ENCODE data around the gene RARS2. TPM values are rescaled to one million over a fixed set of nuclear protein-coding genes. Genes with fewer than 3 reads are reported as not detected.
"Not testable (repeated sequence)": the region's sequence is repeated elsewhere in the genome, so short reads cannot be mapped to it uniquely, and the experiment has no call there.

The RARS2 gene
- polyA plus RNA-seq, 1 experiment: 12.4 TPM

DNA sequence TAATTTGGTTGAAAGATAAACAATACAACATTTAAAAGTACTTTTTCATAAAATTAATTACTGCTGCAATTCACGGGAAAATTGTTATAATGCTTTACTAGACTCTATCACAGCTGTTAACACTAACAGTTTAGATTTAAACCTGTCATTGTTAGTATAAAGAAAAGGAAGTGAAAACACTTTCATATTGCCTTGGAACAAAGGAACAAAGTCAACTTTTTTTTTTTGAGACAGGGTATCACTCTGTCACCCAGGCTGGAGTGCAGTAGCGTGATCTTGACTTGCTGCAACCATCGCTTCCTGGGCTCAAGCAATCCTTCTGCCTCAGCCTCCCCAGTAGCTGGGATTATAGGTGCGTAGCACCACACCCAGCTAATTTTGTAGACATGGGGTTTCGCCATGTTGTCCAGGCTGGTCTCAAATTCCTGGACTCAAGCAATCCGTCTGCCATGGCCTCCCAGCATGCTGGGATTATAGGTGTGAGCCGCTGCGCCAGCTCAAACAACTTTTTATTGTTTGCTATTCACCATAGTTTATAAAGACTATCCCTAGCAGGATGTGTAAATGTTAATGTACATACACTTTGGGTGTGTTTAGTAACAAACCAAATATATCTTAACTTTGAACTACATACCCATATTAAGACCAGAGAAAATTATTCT lies 94.9 kb downstream of the RARS2 start:
- DNase-seq (ENCODE audit: low read depth): no peak
- POLR2A ChIA-PET: no interaction called here
- Histone ChIP-seq H3K36me3 (ENCODE audit: control insufficient read depth, insufficient read depth, low read length) (no peaks in the 10 kb centered on the region), H3K27me3 (ENCODE audit: control insufficient read depth, insufficient read depth, low read length) (no peaks in the 10 kb centered on the region), H3K4me3 (ENCODE audit: low read depth, low read length) (no peak overlapping the region)
- TF ChIP-seq, protein P1, sequence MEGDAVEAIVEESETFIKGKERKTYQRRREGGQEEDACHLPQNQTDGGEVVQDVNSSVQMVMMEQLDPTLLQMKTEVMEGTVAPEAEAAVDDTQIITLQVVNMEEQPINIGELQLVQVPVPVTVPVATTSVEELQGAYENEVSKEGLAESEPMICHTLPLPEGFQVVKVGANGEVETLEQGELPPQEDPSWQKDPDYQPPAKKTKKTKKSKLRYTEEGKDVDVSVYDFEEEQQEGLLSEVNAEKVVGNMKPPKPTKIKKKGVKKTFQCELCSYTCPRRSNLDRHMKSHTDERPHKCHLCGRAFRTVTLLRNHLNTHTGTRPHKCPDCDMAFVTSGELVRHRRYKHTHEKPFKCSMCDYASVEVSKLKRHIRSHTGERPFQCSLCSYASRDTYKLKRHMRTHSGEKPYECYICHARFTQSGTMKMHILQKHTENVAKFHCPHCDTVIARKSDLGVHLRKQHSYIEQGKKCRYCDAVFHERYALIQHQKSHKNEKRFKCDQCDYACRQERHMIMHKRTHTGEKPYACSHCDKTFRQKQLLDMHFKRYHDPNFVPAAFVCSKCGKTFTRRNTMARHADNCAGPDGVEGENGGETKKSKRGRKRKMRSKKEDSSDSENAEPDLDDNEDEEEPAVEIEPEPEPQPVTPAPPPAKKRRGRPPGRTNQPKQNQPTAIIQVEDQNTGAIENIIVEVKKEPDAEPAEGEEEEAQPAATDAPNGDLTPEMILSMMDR (IDR thresholded peaks at IDR 0.05; ENCODE audit: insufficient read depth, low read depth, low read length): no peak
- CTCF ChIA-PET: interaction anchor here (0.7 kb wide), 2 partner anchors 9 to 36 kb away, joined by 3 read pairs; no protein-coding TSS in a partner anchor

DNA sequence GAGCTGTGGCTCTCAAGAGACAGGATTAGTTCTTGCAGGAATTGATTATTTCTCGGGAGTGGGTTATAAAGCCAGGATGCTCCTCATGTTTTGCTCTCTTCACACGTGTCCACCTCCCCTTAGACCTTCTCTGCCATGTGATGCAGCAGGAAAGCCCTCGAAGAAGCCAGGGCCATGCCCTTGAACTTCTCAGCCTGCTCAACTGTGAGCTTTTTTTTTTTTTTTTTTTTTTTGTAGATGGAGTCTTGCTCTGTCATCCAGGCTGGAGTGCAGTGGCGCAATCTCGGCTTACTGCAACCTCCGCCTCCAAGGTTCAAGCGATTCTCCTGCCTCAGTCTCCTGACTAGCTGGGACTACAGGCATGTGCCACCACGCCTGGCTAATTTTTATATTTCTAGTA lies 100.5 kb downstream of the RARS2 start:
- POLR2A ChIA-PET: interaction anchor here (0.6 kb wide), 1 partner anchor 20 kb away, joined by 6 read pairs; no protein-coding TSS in a partner anchor
- not testable (repeated sequence) for H3K27me3 ChIP-seq (ENCODE audit: control insufficient read depth, insufficient read depth, low read length); H3K36me3 ChIP-seq (ENCODE audit: control insufficient read depth, insufficient read depth, low read length); H3K4me3 ChIP-seq (ENCODE audit: low read depth, low read length); DNase-seq (ENCODE audit: low read depth)
- CTCF ChIA-PET: interaction anchor here (0.6 kb wide), 1 partner anchor 264 kb away, joined by 3 read pairs; no protein-coding TSS in a partner anchor

DNA sequence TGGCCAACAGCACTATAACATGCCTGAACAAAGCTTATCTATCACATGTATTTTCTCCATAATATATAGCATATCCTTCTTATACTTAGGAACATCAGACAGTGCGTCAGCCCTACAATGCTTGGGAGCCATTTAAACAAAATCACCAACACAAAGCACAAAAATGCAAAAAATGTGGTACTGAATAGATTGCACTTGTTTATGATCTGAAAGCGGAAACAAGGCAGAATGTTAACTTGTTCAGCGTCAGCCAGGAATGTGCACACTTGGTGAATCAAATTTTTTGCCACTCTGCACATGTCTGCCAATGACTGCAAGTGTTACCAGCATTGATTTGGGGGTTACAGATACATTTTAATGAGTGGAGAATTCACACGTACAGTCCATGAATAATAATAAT lies 102.2 kb downstream of the RARS2 start:
- CTCF ChIA-PET: no interaction called here
- POLR2A ChIA-PET: no interaction called here
- TF ChIP-seq, protein P1 (IDR thresholded peaks at IDR 0.05; ENCODE audit: insufficient read depth, low read depth, low read length): no peak
- H3K27me3 ChIP-seq (ENCODE audit: control insufficient read depth, insufficient read depth, low read length): no peaks in the 10 kb centered on the region
- no peaks in the 10 kb centered on the region for H3K36me3 ChIP-seq (ENCODE audit: control insufficient read depth, insufficient read depth, low read length)
- no peak for DNase-seq (ENCODE audit: low read depth)
- H3K4me3 ChIP-seq (ENCODE audit: low read depth, low read length): no peak overlapping the region

DNA sequence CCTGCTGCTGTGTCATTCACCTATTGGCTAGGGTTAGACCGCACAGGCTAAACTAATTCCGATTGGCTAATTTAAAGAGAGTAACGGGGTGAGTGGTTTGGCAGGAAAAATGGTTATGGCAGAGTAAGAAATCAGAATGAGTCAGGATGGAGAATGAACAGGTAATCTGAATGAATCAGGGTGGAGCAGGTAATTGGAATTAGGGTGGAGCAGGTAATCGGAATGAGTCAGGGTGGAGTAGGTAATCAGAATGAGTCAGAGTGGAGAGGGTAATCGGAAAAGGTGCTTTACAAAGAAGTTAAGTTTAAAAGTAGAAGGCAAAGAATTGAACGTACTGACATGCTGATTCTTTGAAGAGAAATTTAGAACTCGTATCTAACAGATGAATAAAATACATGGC lies 105.3 kb downstream of the RARS2 start:
- CTCF ChIA-PET: no interaction called here
- no peaks in the 10 kb centered on the region for H3K27me3 ChIP-seq (ENCODE audit: control insufficient read depth, insufficient read depth, low read length)

DNA sequence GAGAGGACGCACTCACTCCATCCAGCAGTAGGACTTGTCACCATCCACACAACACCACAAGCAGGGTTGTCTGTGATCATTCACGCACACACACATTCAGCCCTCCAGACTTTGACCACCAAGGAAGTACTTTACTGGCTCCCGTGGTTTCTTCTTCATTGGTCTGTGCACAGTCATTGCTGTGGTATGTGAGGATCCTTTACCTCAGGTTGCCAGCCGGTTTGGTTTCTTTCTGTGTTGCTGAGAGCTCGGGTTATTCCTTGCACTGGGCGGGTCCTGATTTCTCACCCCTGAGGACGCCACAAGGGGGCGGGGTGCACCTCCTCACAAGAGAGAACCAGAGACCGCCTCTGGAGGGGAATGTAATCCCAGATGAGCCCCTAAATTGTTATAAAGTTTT lies 105.9 kb downstream of the RARS2 start:
- TF ChIP-seq, protein P1 (IDR thresholded peaks at IDR 0.05; ENCODE audit: insufficient read depth, low read depth, low read length): 0 out of 2 replicates have a peak, but pooled peaks have one; percentile 3
- no peaks in the 10 kb centered on the region for H3K36me3 ChIP-seq (ENCODE audit: control insufficient read depth, insufficient read depth, low read length)
- ChIA-PET POLR2A (no interaction called here), CTCF (no interaction called here)
- peak; percentile 10 for DNase-seq (ENCODE audit: low read depth)
- no peak overlapping the region for H3K4me3 ChIP-seq (ENCODE audit: low read depth, low read length)
- no peaks in the 10 kb centered on the region for H3K27me3 ChIP-seq (ENCODE audit: control insufficient read depth, insufficient read depth, low read length)

More for the DNA sequence above, 105.3 kb downstream of the RARS2 start:
- TF ChIP-seq, protein P1 (IDR thresholded peaks at IDR 0.05; ENCODE audit: insufficient read depth, low read depth, low read length): no peak
- H3K36me3 ChIP-seq (ENCODE audit: control insufficient read depth, insufficient read depth, low read length): no peaks in the 10 kb centered on the region
- POLR2A ChIA-PET: no interaction called here
- no peak for DNase-seq (ENCODE audit: low read depth)
- no peak overlapping the region for H3K4me3 ChIP-seq (ENCODE audit: low read depth, low read length)

DNA sequence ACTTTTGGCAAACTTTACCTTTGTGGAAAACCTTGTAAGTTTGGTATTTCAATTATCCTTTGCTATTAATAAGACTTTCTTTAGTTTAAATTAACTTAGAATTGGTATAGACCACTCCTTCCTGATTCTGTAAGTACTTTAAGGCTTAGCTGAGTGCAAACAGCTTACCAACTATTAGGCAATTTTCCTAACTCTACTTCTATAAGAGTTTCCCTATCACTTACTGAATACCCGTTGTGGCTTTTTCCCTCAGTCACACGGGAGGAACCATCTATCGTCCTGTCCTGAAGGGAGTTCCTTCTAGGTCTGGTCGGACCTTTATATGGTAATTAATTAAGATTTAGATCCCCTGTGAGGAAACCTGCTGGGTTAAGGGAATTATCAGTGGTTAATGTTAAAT lies 107.4 kb downstream of the RARS2 start:
- Histone ChIP-seq H3K27me3 (ENCODE audit: control insufficient read depth, insufficient read depth, low read length) (no peaks in the 10 kb centered on the region), H3K36me3 (ENCODE audit: control insufficient read depth, insufficient read depth, low read length) (no peaks in the 10 kb centered on the region), H3K4me3 (ENCODE audit: low read depth, low read length) (no peak overlapping the region)
- TF ChIP-seq, protein P1 (IDR thresholded peaks at IDR 0.05; ENCODE audit: insufficient read depth, low read depth, low read length): no peak
- no peak for DNase-seq (ENCODE audit: low read depth)
- ChIA-PET POLR2A (no interaction called here), CTCF (no interaction called here)
